HCT116 (cell line): Measurements from ENCODE around the gene PGBD1. TPM values are rescaled to one million over a fixed set of nuclear protein-coding genes. Genes with fewer than 3 reads are reported as not detected.

ENCODE experiments used
- ATAC-seq: fragments of 200-7000 bp; cut with Tn5 transposase; 2 replicates; pipeline ENCODE4 v1.9.1; 2020; ENCODE audit warnings: mild to moderate bottlenecking, moderate library complexity
- BruUV-seq: library from RNA; stranded (reverse); fragments of 400-500 nt; replicated peaks from 2 replicates; lab custom pipeline; 2021; lab: Mats Ljungman, UMichigan
- CTCF ChIA-PET: fragments of 300-600 bp; sonication (Branson Sonifier 250); formaldehyde crosslinking; loops from one replicate; lab custom pipeline; 2021; ENCODE audit warnings: antibody characterized with exemption; lab: Charles Lee
- POLR2A ChIA-PET: fragments of 300-600, 350-600 bp; sonication (Branson Sonifier 250); formaldehyde crosslinking; loops from one replicate; lab custom pipeline; 2021; ENCODE audit warnings: antibody characterized with exemption; lab: Charles Lee
- RAD21 ChIA-PET, 2 experiments: fragments of 300-600 bp; sonication (Branson Sonifier 250); formaldehyde crosslinking; loops; one replicate each; lab custom pipeline; 2023; ENCODE audit warnings: low total read pairs in 2 of 2; ENCODE audit not compliant: uncharacterized antibody in 2 of 2, unreplicated experiment in 2 of 2, low non-redundant PET in 1 of 2; lab: Charles Lee
- DNase-seq: peaks from one replicate; pipeline ENCODE4 v3.0.0-alpha.2; 2010; ENCODE audit warnings: low read depth, low spot score
- H2AFZ ChIP-seq: fragments of 200-600 bp; shearing (Covaris generic), sonication (generic); 2 replicates; pipeline ENCODE4 v1.6.1; 2017; ENCODE audit warnings: low read depth, mixed run types, mixed read lengths, antibody characterized with exemption, low read length; ENCODE audit not compliant: poor library complexity, severe bottlenecking
- H3K27ac ChIP-seq: 2 replicates; pipeline ENCODE4 v1.5.1; 2012; ENCODE audit warnings: low read depth, low read length
- H3K27me3 ChIP-seq: fragments of 200-600 bp; sonication (generic); 2 replicates; pipeline ENCODE4 v1.6.1; 2016; ENCODE audit warnings: mixed run types, low read length, mixed read lengths; ENCODE audit not compliant: insufficient read depth
- H3K36me3 ChIP-seq, 2 experiments: fragments of 200-500 bp in 1 of 2; fragments of 200-600 bp in 1 of 2; sonication (Bioruptor generic) in 1 of 2; sonication (generic) in 1 of 2; 2 replicates each; pipeline versions ENCODE4 v1.5.1 to v1.6.1; 2014 to 2016; ENCODE audit warnings: low read length in 2 of 2, inconsistent platforms in 1 of 2, mixed read lengths in 1 of 2, mixed run types in 1 of 2; ENCODE audit not compliant: insufficient read depth in 2 of 2, control insufficient read depth in 1 of 2
- H3K4me1 ChIP-seq, 2 experiments: fragments of 200-600 bp in 1 of 2; sonication (generic) in 1 of 2; 2 replicates each; pipeline versions ENCODE4 v1.5.1 to v1.6.1; 2012 to 2017; ENCODE audit warnings: low read length in 2 of 2, inconsistent platforms in 1 of 2, mild to moderate bottlenecking in 1 of 2, mixed read lengths in 1 of 2, mixed run types in 1 of 2, moderate library complexity in 1 of 2; ENCODE audit not compliant: insufficient read depth in 2 of 2, control insufficient read depth in 1 of 2
- H3K4me2 ChIP-seq: fragments of 200-600 bp; sonication (generic); 2 replicates; pipeline ENCODE4 v1.6.1; 2017; ENCODE audit warnings: mixed run types, low read length, mixed read lengths
- H3K4me3 ChIP-seq, 2 experiments: fragments of 200-600 bp in 1 of 2; sonication (generic) in 1 of 2; replicated peaks in 1 of 2; 2 replicates each; pipeline ENCODE4 v1.5.1; 2011 to 2016; ENCODE audit warnings: low read length in 2 of 2, control low read depth in 1 of 2, low read depth in 1 of 2, mild to moderate bottlenecking in 1 of 2, mixed read lengths in 1 of 2, mixed run types in 1 of 2
- H3K79me2 ChIP-seq: fragments of 200-600 bp; sonication (generic); 2 replicates; pipeline ENCODE4 v1.6.1; 2017; ENCODE audit warnings: mild to moderate bottlenecking, mixed run types, low read length, moderate library complexity, mixed read lengths; ENCODE audit not compliant: insufficient read depth
- H3K9ac ChIP-seq: fragments of 200-600 bp; sonication (generic); 2 replicates; pipeline ENCODE4 v1.6.1; 2016; ENCODE audit warnings: low read length, mixed read lengths
- H3K9me2 ChIP-seq: fragments of 200-600 bp; sonication (generic), shearing (Covaris generic); 2 replicates; pipeline ENCODE4 v1.6.1; 2017; ENCODE audit warnings: mixed run types, mild to moderate bottlenecking, moderate library complexity; ENCODE audit not compliant: insufficient read depth
- H3K9me3 ChIP-seq, 2 experiments: fragments of 200-500 bp in 1 of 2; fragments of 200-600 bp in 1 of 2; sonication (Bioruptor generic) in 1 of 2; sonication (generic) in 1 of 2; 2 replicates each; pipeline ENCODE4 v1.6.1; 2014 to 2017; ENCODE audit warnings: low read length in 2 of 2, mixed read lengths in 2 of 2, inconsistent platforms in 1 of 2, low read depth in 1 of 2, mild to moderate bottlenecking in 1 of 2, mixed run types in 1 of 2, moderate library complexity in 1 of 2; ENCODE audit not compliant: control insufficient read depth in 1 of 2, insufficient read depth in 1 of 2
- H4K20me1 ChIP-seq: fragments of 200-600 bp; sonication (generic), shearing (Covaris generic); 2 replicates; pipeline ENCODE4 v1.6.1; 2017; ENCODE audit warnings: mixed run types, mild to moderate bottlenecking, moderate library complexity; ENCODE audit not compliant: insufficient read depth
- CBX3 ChIP-seq: IDR thresholded peaks from 2 replicates; pipeline ENCODE4 v1.6.1; 2012; ENCODE audit warnings: low read depth
- CEBPB ChIP-seq: IDR thresholded peaks from 2 replicates; pipeline ENCODE4 v1.6.1; 2012; ENCODE audit warnings: low read depth
- EGR1 ChIP-seq: IDR thresholded peaks from 2 replicates; pipeline ENCODE4 v1.6.1; 2012; ENCODE audit warnings: low read depth
- ELF1 ChIP-seq: IDR thresholded peaks from 2 replicates; pipeline ENCODE4 v1.6.1; 2012; ENCODE audit warnings: low read depth, borderline replicate concordance
- EZH2 ChIP-seq: fragments of 200-600 bp; sonication (generic); IDR thresholded peaks from 2 replicates; pipeline ENCODE4 v1.6.1; 2017; ENCODE audit warnings: antibody characterized with exemption, mixed run types
- FOSL1 ChIP-seq: IDR thresholded peaks from 2 replicates; pipeline ENCODE4 v1.6.1; 2012; ENCODE audit warnings: low read depth
- JUND ChIP-seq: IDR thresholded peaks from 2 replicates; pipeline ENCODE4 v1.6.1; 2012
- SIN3A ChIP-seq: IDR thresholded peaks from 2 replicates; pipeline ENCODE4 v1.6.1; 2012; ENCODE audit warnings: low read depth
- SP1 ChIP-seq: IDR thresholded peaks from 2 replicates; pipeline ENCODE4 v1.6.1; 2012; ENCODE audit warnings: low read depth
- SRF ChIP-seq: IDR thresholded peaks from 2 replicates; pipeline ENCODE4 v1.6.1; 2012; ENCODE audit warnings: low read depth
- YY1 ChIP-seq: IDR thresholded peaks from 2 replicates; pipeline ENCODE4 v1.6.1; 2011; ENCODE audit warnings: low read length, low read depth, moderate library complexity, mild to moderate bottlenecking; ENCODE audit not compliant: insufficient replicate concordance; ENCODE audit errors: extremely low read depth
- ZFX ChIP-seq: fragments of 450-650 bp; IDR thresholded peaks from 2 replicates; pipeline ENCODE4 v1.6.1; 2017
- intact Hi-C: fragments of 100-400 bp; cut with micrococcal nuclease; formaldehyde crosslinking; loops from 2 replicates; pipeline ENCODE4 v1.10.0; 2022
- total RNA-seq: library from RNA; stranded (reverse); gene quantifications from one replicate; pipeline ENCODE4 v1.2.1, GENCODE V29; 2021; ENCODE audit not compliant: unreplicated experiment
- TF ChIP-seq, protein P1 (sequence below): IDR thresholded peaks from 2 replicates; pipeline ENCODE4 v1.6.1; 2012
- TF ChIP-seq, protein P2 (sequence below): IDR thresholded peaks from 2 replicates; pipeline ENCODE4 v1.6.1; 2012
- TF ChIP-seq, protein P3 (sequence below): IDR thresholded peaks from 2 replicates; pipeline ENCODE4 v1.6.1; 2011; ENCODE audit warnings: mild to moderate bottlenecking, low read length, moderate library complexity; ENCODE audit not compliant: insufficient replicate concordance; ENCODE audit errors: extremely low read depth

PGBD1 gene
- total RNA-seq, 1 experiment from 2014 or later: 3.6 TPM

DNA sequence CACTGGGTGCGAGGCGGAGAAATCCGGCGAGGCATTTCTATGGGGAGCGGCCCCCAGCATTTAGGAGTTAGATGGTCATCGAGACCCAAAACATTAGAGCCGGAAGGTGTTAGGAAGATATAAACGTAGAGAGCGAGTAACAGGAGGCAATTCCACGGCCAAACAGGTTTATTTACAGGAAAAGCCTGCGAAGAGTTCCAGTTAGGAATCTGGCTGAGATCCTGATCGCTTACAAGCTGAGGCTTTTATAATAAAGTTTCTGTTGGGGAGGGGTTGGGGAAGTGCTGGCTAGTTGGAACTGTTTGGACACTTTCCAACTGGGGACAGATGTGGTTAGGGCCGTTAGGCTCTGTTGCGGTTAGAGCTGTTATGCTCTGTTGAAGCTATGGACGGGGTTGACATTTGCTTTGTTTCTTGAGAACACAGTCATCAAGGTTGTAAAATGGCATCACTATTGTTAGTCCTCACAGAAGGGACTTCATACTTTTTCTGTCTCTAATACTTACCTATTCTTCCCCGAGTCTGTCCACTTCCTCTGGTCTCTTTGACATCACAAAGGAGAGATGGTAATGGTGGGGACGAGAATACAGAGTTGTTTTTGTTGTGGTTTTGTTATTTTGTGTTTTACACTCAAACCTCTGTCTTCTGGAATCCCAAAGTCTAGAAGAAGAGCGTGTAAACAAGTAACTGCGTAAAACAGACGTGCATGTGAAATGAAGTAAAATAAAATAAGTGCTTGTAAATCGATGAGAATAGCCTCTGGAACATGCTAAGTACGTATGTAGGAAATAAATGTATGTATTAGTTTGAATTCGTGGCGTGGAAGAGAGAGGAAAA lies 55.1 kb downstream of the PGBD1 start:
- CTCF ChIA-PET: no interaction called here
- BruUV-seq: no TSS peak
- H3K4me1 ChIP-seq: peaks cover 13 to 19% of the 10 kb centered on the region in 2 experiments; a peak in 3 of 4 replicates
- H3K9ac ChIP-seq: peak overlapping the region; percentile 78
- DNase-seq (no peak), ATAC-seq (0 out of 2 replicates have a peak, but pooled peaks have one; percentile 8)
- H2AFZ ChIP-seq: peak overlapping the region; percentile 83
- H4K20me1 ChIP-seq: no peaks in the 10 kb centered on the region
- RAD21 ChIA-PET: no interaction called here
- H3K27ac ChIP-seq: peak overlapping the region; percentile 77
- TF ChIP-seq, protein P1, sequence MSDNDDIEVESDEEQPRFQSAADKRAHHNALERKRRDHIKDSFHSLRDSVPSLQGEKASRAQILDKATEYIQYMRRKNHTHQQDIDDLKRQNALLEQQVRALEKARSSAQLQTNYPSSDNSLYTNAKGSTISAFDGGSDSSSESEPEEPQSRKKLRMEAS: no peak
- TF ChIP-seq ELF1 (no peak), SRF (no peak), CEBPB (no peak), JUND (no peak), SP1 (no peak), EGR1 (no peak), YY1 (no peak), CBX3 (no peak), ZFX (no peak), FOSL1 (no peak), SIN3A (no peak), EZH2 (no peak)
- TF ChIP-seq, protein P2, sequence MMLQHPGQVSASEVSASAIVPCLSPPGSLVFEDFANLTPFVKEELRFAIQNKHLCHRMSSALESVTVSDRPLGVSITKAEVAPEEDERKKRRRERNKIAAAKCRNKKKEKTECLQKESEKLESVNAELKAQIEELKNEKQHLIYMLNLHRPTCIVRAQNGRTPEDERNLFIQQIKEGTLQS: no peak
- TF ChIP-seq, protein P3, sequence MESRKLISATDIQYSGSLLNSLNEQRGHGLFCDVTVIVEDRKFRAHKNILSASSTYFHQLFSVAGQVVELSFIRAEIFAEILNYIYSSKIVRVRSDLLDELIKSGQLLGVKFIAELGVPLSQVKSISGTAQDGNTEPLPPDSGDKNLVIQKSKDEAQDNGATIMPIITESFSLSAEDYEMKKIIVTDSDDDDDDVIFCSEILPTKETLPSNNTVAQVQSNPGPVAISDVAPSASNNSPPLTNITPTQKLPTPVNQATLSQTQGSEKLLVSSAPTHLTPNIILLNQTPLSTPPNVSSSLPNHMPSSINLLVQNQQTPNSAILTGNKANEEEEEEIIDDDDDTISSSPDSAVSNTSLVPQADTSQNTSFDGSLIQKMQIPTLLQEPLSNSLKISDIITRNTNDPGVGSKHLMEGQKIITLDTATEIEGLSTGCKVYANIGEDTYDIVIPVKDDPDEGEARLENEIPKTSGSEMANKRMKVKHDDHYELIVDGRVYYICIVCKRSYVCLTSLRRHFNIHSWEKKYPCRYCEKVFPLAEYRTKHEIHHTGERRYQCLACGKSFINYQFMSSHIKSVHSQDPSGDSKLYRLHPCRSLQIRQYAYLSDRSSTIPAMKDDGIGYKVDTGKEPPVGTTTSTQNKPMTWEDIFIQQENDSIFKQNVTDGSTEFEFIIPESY: no peak
- H3K9me2 ChIP-seq: no peaks in the 10 kb centered on the region
- H3K79me2 ChIP-seq: peaks cover 5% of the 10 kb centered on the region; the same call in 1 of the 2 replicates
- POLR2A ChIA-PET: interaction anchor here (1.0 to 2.0 kb wide), 6 partner anchors 12 to 500 kb away, joined by 4 to 14 read pairs (median 6); partner anchors contain the start of gene ZKSCAN3
- peak overlapping the region; percentile 72 to 77 for H3K4me3 ChIP-seq
- intact Hi-C loops: loop anchor here (5.0 kb wide), 1 partner anchor 69 kb away; the partner anchor contains the start of gene ZSCAN26
- no peaks in the 10 kb centered on the region for H3K36me3 ChIP-seq
- H3K9me3 ChIP-seq: 0 out of 4 replicates have a peak, but pooled peaks cover 4 to 6% of the 10 kb centered on the region in 2 experiments
- H3K27me3 ChIP-seq: no peaks in the 10 kb centered on the region
- peak overlapping the region; percentile 85 for H3K4me2 ChIP-seq
